Prostate gland (tissue), 2 donors: ENCODE measurements around the gene SLC35G1. TPM values are rescaled to one million over a fixed set of nuclear protein-coding genes. Genes with fewer than 3 reads are reported as not detected.

Source experiments
- DNase-seq: peaks from one replicate; pipeline ENCODE4 v3.0.0-alpha.2; 2019; ENCODE audit warnings: low spot score
- H3K27ac ChIP-seq, 2 donors: fragments of 200-600 bp; sonication (generic); 2 replicates each; pipeline ENCODE4 v1.5.1; 2017 to 2019
- H3K27me3 ChIP-seq: fragments of 200-600 bp; sonication (generic); replicated peaks from 2 replicates; pipeline ENCODE4 v1.5.1; 2019; ENCODE audit not compliant: insufficient read depth
- H3K36me3 ChIP-seq, 2 donors: fragments of 200-600 bp; sonication (generic); 1 replicate in 1 of 2; 2 replicates in 1 of 2; pipeline versions ENCODE4 v1.5.1 to v1.8.1; 2017 to 2019
- H3K4me1 ChIP-seq: fragments of 200-600 bp; sonication (generic); replicated peaks from 2 replicates; pipeline ENCODE4 v1.5.1; 2019
- H3K4me3 ChIP-seq, 2 donors: fragments of 200-600 bp; sonication (generic); 2 replicates each; pipeline ENCODE4 v1.5.1; 2017 to 2019
- H3K9me3 ChIP-seq: fragments of 200-600 bp; sonication (generic); 2 replicates; pipeline ENCODE4 v1.5.1; 2017
- POLR2A ChIP-seq: fragments of 450-650 bp; IDR thresholded peaks from one replicate; pipeline ENCODE4 v1.6.1; 2016; ENCODE audit warnings: antibody characterized with exemption, mild to moderate bottlenecking
- POLR2AphosphoS5 ChIP-seq: sonication (generic); formaldehyde crosslinking; IDR thresholded peaks from one replicate; pipeline ENCODE4 v1.6.1; 2017; ENCODE audit warnings: antibody characterized with exemption
- WGBS: methylation state at CpG from one replicate; pipeline ENCODE4 v1.1.5; 2018; 5-methylcytosine and 5-hydroxymethylcytosine counted together
- intact Hi-C: fragments of 100-400 bp; cut with DNase I; formaldehyde crosslinking; loops from one replicate; pipeline ENCODE4 v1.14.2; 2022
- total RNA-seq, 2 donors: library from RNA; depleted of rRNA; stranded (reverse); fragments of >200 nt; gene quantifications; one replicate each; pipeline ENCODE4 v1.1.0, GENCODE V29; 2016
- TF ChIP-seq, protein P1 (sequence below), 4 experiments: fragments of 200-600 bp in 2 of 4; fragments of 450-650 bp in 2 of 4; sonication (generic) in 2 of 4; IDR thresholded peaks; 1 replicate in 3 of 4; 2 replicates in 1 of 4; pipeline ENCODE4 v1.5.1; 2016 to 2019; ENCODE audit warnings: antibody characterized with exemption in 4 of 4, mild to moderate bottlenecking in 2 of 4, moderate library complexity in 2 of 4

Gene SLC35G1
- total RNA-seq, 2 donors from 2014 or later = 2.3 to 5.9 TPM

DNA sequence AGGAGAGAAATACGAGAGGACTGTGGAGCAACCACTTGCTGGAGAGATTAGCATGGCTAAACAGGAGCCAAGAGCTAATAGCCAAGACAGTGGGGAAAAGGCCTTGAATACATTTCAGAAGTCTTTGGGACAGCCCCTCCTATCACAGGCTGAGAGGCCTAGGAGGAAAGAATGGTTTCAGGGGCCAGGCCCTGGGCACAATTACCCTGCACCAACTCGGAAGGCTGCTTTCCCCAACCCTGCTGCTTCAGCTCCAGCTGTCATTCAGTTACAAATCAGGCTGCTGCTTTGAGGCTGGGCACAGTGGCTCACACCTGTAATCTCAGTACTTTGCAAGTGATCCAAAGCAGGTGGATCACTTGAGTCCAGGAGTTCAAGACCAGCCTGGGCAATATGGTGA is 32.0 kb upstream of the SLC35G1 start:
- intact Hi-C loops = no loop called here
- TF ChIP-seq, protein P1, sequence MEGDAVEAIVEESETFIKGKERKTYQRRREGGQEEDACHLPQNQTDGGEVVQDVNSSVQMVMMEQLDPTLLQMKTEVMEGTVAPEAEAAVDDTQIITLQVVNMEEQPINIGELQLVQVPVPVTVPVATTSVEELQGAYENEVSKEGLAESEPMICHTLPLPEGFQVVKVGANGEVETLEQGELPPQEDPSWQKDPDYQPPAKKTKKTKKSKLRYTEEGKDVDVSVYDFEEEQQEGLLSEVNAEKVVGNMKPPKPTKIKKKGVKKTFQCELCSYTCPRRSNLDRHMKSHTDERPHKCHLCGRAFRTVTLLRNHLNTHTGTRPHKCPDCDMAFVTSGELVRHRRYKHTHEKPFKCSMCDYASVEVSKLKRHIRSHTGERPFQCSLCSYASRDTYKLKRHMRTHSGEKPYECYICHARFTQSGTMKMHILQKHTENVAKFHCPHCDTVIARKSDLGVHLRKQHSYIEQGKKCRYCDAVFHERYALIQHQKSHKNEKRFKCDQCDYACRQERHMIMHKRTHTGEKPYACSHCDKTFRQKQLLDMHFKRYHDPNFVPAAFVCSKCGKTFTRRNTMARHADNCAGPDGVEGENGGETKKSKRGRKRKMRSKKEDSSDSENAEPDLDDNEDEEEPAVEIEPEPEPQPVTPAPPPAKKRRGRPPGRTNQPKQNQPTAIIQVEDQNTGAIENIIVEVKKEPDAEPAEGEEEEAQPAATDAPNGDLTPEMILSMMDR (IDR thresholded peaks at IDR 0.05) = no peak
- TF ChIP-seq POLR2A (no peak), POLR2AphosphoS5 (no peak)
- Histone ChIP-seq H3K9me3 (no peaks in the 10 kb centered on the region), H3K4me1 (no peaks in the 10 kb centered on the region), H3K4me3 (no peak overlapping the region), H3K27ac (no peak overlapping the region), H3K27me3 (no peaks in the 10 kb centered on the region), H3K36me3 (no peaks in the 10 kb centered on the region)
- 88% methylated on average over 2 of the region's 2 CpGs for WGBS
- DNase-seq = no peak

DNA sequence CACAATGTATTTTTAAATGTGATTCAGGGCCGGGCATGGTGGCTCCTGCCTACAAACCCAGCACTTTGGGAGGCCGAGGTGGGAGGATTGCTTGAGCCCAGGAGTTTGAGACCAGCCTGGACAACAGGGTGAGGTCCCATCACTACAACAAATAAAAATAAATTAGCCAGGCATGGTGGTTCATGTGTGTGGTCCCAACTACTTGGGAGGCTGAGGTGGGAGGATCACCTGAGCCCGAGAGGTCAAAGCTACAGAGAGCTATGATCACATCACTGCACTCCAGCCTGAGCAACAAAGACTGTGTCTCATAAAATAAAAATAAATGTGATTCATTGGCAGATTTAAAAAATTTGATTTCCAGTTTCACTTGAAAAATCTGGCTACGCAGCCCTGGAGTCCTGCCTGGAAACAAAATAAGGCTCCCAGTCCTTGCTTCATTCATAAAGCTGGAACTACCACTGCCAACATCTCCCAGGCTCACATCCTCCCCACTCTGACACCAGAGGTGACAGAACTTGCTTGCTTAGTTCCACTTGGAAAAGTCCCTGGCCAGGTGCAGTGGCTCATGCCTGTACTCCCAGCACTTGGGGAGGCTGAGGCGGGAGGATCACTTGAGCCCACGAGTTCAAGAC is 27.9 kb upstream of the SLC35G1 start:
- Histone ChIP-seq H3K4me1 (no peaks in the 10 kb centered on the region), H3K36me3 (no peaks in the 10 kb centered on the region), H3K4me3 (no peak overlapping the region), H3K9me3 (no peaks in the 10 kb centered on the region), H3K27ac (no peak overlapping the region), H3K27me3 (peaks cover 2% of the 10 kb centered on the region)
- no peak for DNase-seq
- intact Hi-C loops = no loop called here
- TF ChIP-seq POLR2A = no peak
- 51% methylated on average over 6 of the region's 6 CpGs for WGBS

GRCh38 chr10:93867525-93867924 is 26.3 kb upstream of the SLC35G1 start:
- Histone ChIP-seq H3K36me3 (no peaks in the 10 kb centered on the region), H3K27me3 (peaks cover 2% of the 10 kb centered on the region), H3K4me3 (no peak overlapping the region), H3K9me3 (no peaks in the 10 kb centered on the region), H3K27ac (no peak overlapping the region), H3K4me1 (no peaks in the 10 kb centered on the region)
- TF ChIP-seq POLR2A (no peak), POLR2AphosphoS5 (no peak)
- TF ChIP-seq, protein P1 (IDR thresholded peaks at IDR 0.05) = no peak
- no peak for DNase-seq
- intact Hi-C loops = no loop called here
- 50% methylated on average over 1 of the region's 1 CpG for WGBS

DNA sequence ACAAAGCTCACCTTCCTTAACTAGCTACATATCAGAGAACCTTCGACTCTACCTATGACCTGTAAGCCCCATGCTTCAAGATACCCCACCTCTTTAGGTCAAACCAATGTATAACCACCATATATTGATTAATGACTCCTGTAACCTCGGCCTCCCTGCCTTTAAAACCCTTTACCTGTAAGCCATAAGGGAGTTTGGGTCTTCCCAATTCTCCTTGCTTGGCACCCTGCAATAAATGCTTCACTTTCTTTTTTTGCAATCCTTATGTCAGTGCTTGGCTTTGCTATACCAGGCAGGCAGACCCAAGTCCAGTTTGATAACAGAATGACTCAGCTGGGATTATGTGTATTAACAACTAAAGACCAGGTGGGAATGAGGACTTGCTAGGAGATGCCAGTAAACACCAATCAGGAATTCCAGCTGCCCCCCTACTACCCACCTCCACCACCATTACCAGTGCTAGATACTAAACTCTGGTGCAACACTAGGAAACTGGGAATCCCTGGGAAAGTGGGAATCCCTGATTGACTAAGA is 22.0 kb upstream of the SLC35G1 start:
- no peaks in the 10 kb centered on the region for H3K36me3 ChIP-seq
- H3K4me1 ChIP-seq = no peaks in the 10 kb centered on the region
- H3K9me3 ChIP-seq = no peaks in the 10 kb centered on the region
- DNase-seq = no peak
- TF ChIP-seq POLR2A (no peak), POLR2AphosphoS5 (no peak)
- TF ChIP-seq, protein P1 (IDR thresholded peaks at IDR 0.05) = no peak
- WGBS = 93% methylated on average over 2 of the region's 2 CpGs
- no peak overlapping the region for H3K27ac ChIP-seq
- H3K27me3 ChIP-seq = peaks cover 2% of the 10 kb centered on the region
- H3K4me3 ChIP-seq = no peak overlapping the region
- intact Hi-C loops = no loop called here

- WGBS = 91% methylated on average over 2 of the region's 2 CpGs
Observed at GRCh38 chr10:93872375-93873158, 21.2 kb upstream of the SLC35G1 start.

More at GRCh38 chr10:93872375-93873158, 21.2 kb upstream of the SLC35G1 start:
- Histone ChIP-seq H3K36me3 (no peaks in the 10 kb centered on the region), H3K9me3 (no peaks in the 10 kb centered on the region), H3K4me1 (no peaks in the 10 kb centered on the region), H3K27ac (no peak overlapping the region), H3K27me3 (peaks cover 2% of the 10 kb centered on the region), H3K4me3 (no peak overlapping the region)
- TF ChIP-seq POLR2AphosphoS5 = no peak
- no peak for TF ChIP-seq POLR2A
- TF ChIP-seq, protein P1 (IDR thresholded peaks at IDR 0.05) = no peak
- intact Hi-C loops = no loop called here
- DNase-seq = no peak
